Prostate gland (tissue), 2 donors: ENCODE data around the gene FARP1. TPM values are rescaled to one million over a fixed set of nuclear protein-coding genes. Genes with fewer than 3 reads are reported as not detected.

Experiments used
- DNase-seq: peaks from one replicate; pipeline ENCODE4 v3.0.0-alpha.2; 2019; ENCODE audit warnings: low spot score
- H3K27ac ChIP-seq, 2 donors: fragments of 200-600 bp; sonication (generic); 2 replicates each; pipeline ENCODE4 v1.5.1; 2017 to 2019
- H3K27me3 ChIP-seq: fragments of 200-600 bp; sonication (generic); replicated peaks from 2 replicates; pipeline ENCODE4 v1.5.1; 2019; ENCODE audit not compliant: insufficient read depth
- H3K36me3 ChIP-seq, 2 donors: fragments of 200-600 bp; sonication (generic); 1 replicate in 1 of 2; 2 replicates in 1 of 2; pipeline versions ENCODE4 v1.5.1 to v1.8.1; 2017 to 2019
- H3K4me1 ChIP-seq: fragments of 200-600 bp; sonication (generic); replicated peaks from 2 replicates; pipeline ENCODE4 v1.5.1; 2019
- H3K4me3 ChIP-seq, 2 donors: fragments of 200-600 bp; sonication (generic); 2 replicates each; pipeline ENCODE4 v1.5.1; 2017 to 2019
- H3K9me3 ChIP-seq: fragments of 200-600 bp; sonication (generic); 2 replicates; pipeline ENCODE4 v1.5.1; 2017
- POLR2A ChIP-seq: fragments of 450-650 bp; IDR thresholded peaks from one replicate; pipeline ENCODE4 v1.6.1; 2016; ENCODE audit warnings: antibody characterized with exemption, mild to moderate bottlenecking
- POLR2AphosphoS5 ChIP-seq: sonication (generic); formaldehyde crosslinking; IDR thresholded peaks from one replicate; pipeline ENCODE4 v1.6.1; 2017; ENCODE audit warnings: antibody characterized with exemption
- WGBS: methylation state at CpG from one replicate; pipeline ENCODE4 v1.1.5; 2018; 5-methylcytosine and 5-hydroxymethylcytosine counted together
- intact Hi-C: fragments of 100-400 bp; cut with DNase I; formaldehyde crosslinking; loops from one replicate; pipeline ENCODE4 v1.14.2; 2022
- total RNA-seq, 2 donors: library from RNA; depleted of rRNA; stranded (reverse); fragments of >200 nt; gene quantifications; one replicate each; pipeline ENCODE4 v1.1.0, GENCODE V29; 2016
- TF ChIP-seq, protein P1 (sequence below), 4 experiments: fragments of 200-600 bp in 2 of 4; fragments of 450-650 bp in 2 of 4; sonication (generic) in 2 of 4; IDR thresholded peaks; 1 replicate in 3 of 4; 2 replicates in 1 of 4; pipeline ENCODE4 v1.5.1; 2016 to 2019; ENCODE audit warnings: antibody characterized with exemption in 4 of 4, mild to moderate bottlenecking in 2 of 4, moderate library complexity in 2 of 4

The FARP1 gene
- total RNA-seq, 2 donors from 2014 or later: 70.6 to 77.5 TPM

GRCh38 chr13:98460516-98460915 lies 317.6 kb downstream of the FARP1 start:
- Histone ChIP-seq H3K4me1 (no peaks in the 10 kb centered on the region), H3K9me3 (no peaks in the 10 kb centered on the region), H3K27me3 (no peaks in the 10 kb centered on the region), H3K27ac (no peak overlapping the region), H3K36me3 (peaks cover 0 to 5% of the 10 kb centered on the region in 2 donors), H3K4me3 (no peak overlapping the region)
- TF ChIP-seq, protein P1, sequence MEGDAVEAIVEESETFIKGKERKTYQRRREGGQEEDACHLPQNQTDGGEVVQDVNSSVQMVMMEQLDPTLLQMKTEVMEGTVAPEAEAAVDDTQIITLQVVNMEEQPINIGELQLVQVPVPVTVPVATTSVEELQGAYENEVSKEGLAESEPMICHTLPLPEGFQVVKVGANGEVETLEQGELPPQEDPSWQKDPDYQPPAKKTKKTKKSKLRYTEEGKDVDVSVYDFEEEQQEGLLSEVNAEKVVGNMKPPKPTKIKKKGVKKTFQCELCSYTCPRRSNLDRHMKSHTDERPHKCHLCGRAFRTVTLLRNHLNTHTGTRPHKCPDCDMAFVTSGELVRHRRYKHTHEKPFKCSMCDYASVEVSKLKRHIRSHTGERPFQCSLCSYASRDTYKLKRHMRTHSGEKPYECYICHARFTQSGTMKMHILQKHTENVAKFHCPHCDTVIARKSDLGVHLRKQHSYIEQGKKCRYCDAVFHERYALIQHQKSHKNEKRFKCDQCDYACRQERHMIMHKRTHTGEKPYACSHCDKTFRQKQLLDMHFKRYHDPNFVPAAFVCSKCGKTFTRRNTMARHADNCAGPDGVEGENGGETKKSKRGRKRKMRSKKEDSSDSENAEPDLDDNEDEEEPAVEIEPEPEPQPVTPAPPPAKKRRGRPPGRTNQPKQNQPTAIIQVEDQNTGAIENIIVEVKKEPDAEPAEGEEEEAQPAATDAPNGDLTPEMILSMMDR (IDR thresholded peaks at IDR 0.05): no peak
- no peak for TF ChIP-seq POLR2A
- TF ChIP-seq POLR2AphosphoS5: no peak
- WGBS: 78% methylated on average over 13 of the region's 13 CpGs
- no peak for DNase-seq
- intact Hi-C loops: no loop called here

DNA sequence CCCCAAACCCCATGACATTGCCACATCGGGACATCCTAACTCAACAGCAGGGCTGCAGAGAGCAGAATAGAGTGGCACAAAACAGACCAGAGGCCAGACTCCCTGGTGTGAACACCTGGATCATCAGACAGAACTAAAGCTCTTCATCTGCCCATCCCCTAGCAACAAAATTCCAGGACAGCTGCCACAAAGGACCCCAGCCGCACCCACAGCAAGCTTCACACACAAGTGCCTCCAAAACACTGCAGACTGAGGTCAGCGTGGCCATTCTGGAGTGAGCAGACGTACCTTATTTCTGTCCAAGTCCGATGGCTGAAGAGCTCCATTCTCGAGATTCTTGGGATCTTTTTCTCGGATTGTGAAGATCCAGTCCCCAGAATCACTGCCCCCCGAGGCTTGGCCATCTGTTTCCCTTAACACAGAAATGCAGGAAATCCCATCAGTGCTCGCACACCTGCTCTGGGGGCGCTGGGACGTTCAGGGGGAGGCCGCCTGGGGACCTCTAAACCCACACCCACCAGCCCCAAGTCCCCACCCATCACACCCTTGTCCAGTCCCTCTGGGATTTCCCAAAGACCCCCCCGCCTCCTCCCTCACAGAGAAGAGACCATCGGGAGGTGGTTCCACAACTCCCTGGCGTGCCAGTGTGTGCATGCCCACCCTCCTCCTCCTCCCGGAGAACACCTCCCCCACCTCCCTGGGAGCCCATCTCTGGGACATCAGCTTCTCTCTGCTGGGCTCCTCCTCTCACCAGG lies 318.8 kb downstream of the FARP1 start:
- TF ChIP-seq, protein P1 (IDR thresholded peaks at IDR 0.05): no peak
- no peak for TF ChIP-seq POLR2A
- no peak for TF ChIP-seq POLR2AphosphoS5
- intact Hi-C loops: no loop called here
- 91% methylated on average over 16 of the region's 16 CpGs for WGBS
- Histone ChIP-seq H3K27ac (no peak overlapping the region), H3K4me1 (peaks cover 3% of the 10 kb centered on the region), H3K4me3 (no peak overlapping the region), H3K27me3 (no peaks in the 10 kb centered on the region), H3K9me3 (no peaks in the 10 kb centered on the region), H3K36me3 (peaks cover 0 to 5% of the 10 kb centered on the region in 2 donors)
- no peak for DNase-seq

DNA sequence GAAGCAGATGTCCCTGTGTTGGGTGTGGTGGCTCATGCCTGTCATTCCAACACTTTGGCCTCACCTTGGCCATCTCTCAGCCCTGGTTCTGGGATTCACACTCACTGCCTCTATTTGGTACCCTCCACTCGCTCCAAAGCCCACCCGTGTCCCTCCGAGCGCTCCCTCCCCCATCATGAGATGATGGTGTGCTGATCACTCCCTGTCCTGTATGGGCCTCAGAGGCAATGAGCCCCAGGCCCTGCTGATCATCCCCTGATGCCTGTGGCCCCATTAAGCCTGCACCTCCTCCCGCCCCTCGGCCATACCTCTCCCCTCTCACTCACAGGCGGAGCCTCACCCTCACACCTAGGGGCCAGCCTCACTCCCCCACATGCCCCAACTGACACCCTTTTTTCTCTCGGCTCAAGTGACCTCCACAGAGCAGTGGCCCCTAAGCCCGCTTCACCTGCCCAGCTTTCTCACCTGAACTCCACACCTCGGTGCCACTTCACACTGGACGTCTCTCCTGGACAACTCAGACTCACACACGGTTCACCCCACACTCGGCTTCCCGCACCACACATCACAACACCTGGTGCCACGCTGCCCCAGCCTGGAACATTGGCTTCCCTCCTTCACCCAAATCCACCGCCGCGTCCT lies 319.5 kb downstream of the FARP1 start:
- WGBS: 94% methylated on average over 18 of the region's 18 CpGs
- TF ChIP-seq POLR2A (no peak), POLR2AphosphoS5 (no peak)
- TF ChIP-seq, protein P1 (IDR thresholded peaks at IDR 0.05): no peak
- Histone ChIP-seq H3K27ac (no peak overlapping the region), H3K27me3 (no peaks in the 10 kb centered on the region), H3K4me3 (no peak overlapping the region), H3K4me1 (peaks cover 3% of the 10 kb centered on the region), H3K36me3 (no peaks in the 10 kb centered on the region), H3K9me3 (no peaks in the 10 kb centered on the region)
- intact Hi-C loops: no loop called here
- DNase-seq: no peak

DNA sequence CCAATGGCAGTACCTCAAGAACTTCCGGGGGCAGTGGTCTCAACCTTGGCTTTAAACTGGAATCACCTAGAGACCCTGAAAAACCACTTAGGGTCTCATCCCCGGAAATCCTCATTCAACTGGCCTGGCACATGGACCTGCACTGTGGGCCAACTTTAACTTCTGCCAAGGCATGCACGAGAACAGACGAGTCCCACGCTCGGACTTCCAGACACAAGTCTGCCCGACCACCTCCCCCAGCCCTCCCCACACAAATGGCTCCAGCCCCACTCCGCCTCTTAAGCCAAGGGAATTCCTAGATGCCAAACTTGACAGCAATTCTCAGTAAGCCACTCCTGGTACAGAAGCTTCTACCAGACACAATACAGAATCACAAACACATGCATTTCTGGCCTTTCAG lies 320.1 kb downstream of the FARP1 start:
- Histone ChIP-seq H3K9me3 (no peaks in the 10 kb centered on the region), H3K36me3 (peaks cover 0 to 2% of the 10 kb centered on the region in 2 donors), H3K4me3 (no peak overlapping the region), H3K4me1 (peaks cover 3% of the 10 kb centered on the region), H3K27me3 (no peaks in the 10 kb centered on the region), H3K27ac (no peak overlapping the region)
- TF ChIP-seq, protein P1 (IDR thresholded peaks at IDR 0.05): no peak
- no peak for TF ChIP-seq POLR2A
- no peak for TF ChIP-seq POLR2AphosphoS5
- intact Hi-C loops: no loop called here
- no peak for DNase-seq
- WGBS: 31% methylated on average over 8 of the region's 8 CpGs
